ENCODE data around the gene OR52B4.

- TF ChIP-seq POLR2A (IDR thresholded peaks at IDR 0.05; ENCODE audit: control extremely low read depth in 1 of 2, low read depth in 2 of 2, low read length in 2 of 2) (no peak), EP300 (IDR thresholded peaks at IDR 0.05; ENCODE audit: borderline replicate concordance in 1 of 2, low read depth in 2 of 2, low read length in 2 of 2) (no peak)
Observed at GRCh38 chr11:4385978-4386740, 18.0 kb upstream of the OR52B4 start.

All from H1 (cell line).